WTC11 (cell line): ENCODE results near the gene EMP1.

Experiments used
- ATF3 ChIP-seq: sonication (generic); formaldehyde crosslinking; conservative IDR thresholded peaks from 2 replicates; pipeline ENCODE4 v1.8.1; 2022; ENCODE audit warnings: mild to moderate bottlenecking, missing genetic modification reagents
- IRF2 ChIP-seq: sonication (generic); formaldehyde crosslinking; IDR thresholded peaks from 2 replicates; pipeline ENCODE4 v1.8.0; 2022; ENCODE audit warnings: low read depth, missing genetic modification reagents, borderline replicate concordance
- NR1H2 ChIP-seq: sonication (generic); formaldehyde crosslinking; IDR thresholded peaks from 2 replicates; pipeline ENCODE4 v1.9.0; 2021; ENCODE audit warnings: mild to moderate bottlenecking, moderate library complexity, missing genetic modification reagents
- PREB ChIP-seq: sonication (generic); formaldehyde crosslinking; IDR thresholded peaks from 2 replicates; pipeline ENCODE4 v1.8.1; 2022; ENCODE audit warnings: mild to moderate bottlenecking, missing genetic modification reagents, moderate library complexity, borderline replicate concordance
- SMAD3 ChIP-seq: sonication (generic); formaldehyde crosslinking; IDR thresholded peaks from 2 replicates; pipeline ENCODE4 v1.8.0; 2022; ENCODE audit warnings: missing genetic modification reagents, mild to moderate bottlenecking, borderline replicate concordance
- USF1 ChIP-seq: sonication (generic); formaldehyde crosslinking; IDR thresholded peaks from 2 replicates; pipeline ENCODE4 v1.8.0; 2022; ENCODE audit warnings: mild to moderate bottlenecking, missing genetic modification reagents
- ZNF263 ChIP-seq: sonication (generic); formaldehyde crosslinking; IDR thresholded peaks from 2 replicates; pipeline ENCODE4 v1.8.1; 2022; ENCODE audit warnings: low read depth, mild to moderate bottlenecking, moderate library complexity, missing genetic modification reagents
- TF ChIP-seq, protein P1 (sequence below): fragments of 200-600 bp; IDR thresholded peaks from 2 replicates; pipeline ENCODE4 v1.8.0; 2022; ENCODE audit warnings: antibody characterized with exemption
- TF ChIP-seq, protein P2 (sequence below): sonication (generic); formaldehyde crosslinking; IDR thresholded peaks from 2 replicates; pipeline ENCODE4 v1.8.0; 2023; ENCODE audit warnings: mild to moderate bottlenecking, missing genetic modification reagents
- TF ChIP-seq, protein P3 (sequence below): sonication (generic); formaldehyde crosslinking; IDR thresholded peaks from 2 replicates; pipeline ENCODE4 v1.8.1; 2022; ENCODE audit warnings: low read depth, missing genetic modification reagents, borderline replicate concordance

DNA sequence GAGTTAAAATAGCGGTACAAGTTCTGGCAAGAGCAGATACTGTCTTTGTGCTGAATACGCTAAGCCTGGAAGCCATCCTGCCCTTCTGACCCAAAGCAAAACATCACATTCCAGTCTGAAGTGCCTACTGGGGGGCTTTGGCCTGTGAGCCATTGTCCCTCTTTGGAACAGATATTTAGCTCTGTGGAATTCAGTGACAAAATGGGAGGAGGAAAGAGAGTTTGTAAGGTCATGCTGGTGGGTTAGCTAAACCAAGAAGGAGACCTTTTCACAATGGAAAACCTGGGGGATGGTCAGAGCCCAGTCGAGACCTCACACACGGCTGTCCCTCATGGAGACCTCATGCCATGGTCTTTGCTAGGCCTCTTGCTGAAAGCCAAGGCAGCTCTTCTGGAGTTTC, 18.5 kb downstream of the EMP1 start:
- TF ChIP-seq PREB (no peak), SMAD3 (CRISPR knock-in tag) (no peak), NR1H2 (CRISPR knock-in tag) (no peak), ATF3 (CRISPR knock-in tag) (no peak), IRF2 (no peak), USF1 (no peak), ZNF263 (CRISPR knock-in tag) (no peak)
- TF ChIP-seq, protein P1, sequence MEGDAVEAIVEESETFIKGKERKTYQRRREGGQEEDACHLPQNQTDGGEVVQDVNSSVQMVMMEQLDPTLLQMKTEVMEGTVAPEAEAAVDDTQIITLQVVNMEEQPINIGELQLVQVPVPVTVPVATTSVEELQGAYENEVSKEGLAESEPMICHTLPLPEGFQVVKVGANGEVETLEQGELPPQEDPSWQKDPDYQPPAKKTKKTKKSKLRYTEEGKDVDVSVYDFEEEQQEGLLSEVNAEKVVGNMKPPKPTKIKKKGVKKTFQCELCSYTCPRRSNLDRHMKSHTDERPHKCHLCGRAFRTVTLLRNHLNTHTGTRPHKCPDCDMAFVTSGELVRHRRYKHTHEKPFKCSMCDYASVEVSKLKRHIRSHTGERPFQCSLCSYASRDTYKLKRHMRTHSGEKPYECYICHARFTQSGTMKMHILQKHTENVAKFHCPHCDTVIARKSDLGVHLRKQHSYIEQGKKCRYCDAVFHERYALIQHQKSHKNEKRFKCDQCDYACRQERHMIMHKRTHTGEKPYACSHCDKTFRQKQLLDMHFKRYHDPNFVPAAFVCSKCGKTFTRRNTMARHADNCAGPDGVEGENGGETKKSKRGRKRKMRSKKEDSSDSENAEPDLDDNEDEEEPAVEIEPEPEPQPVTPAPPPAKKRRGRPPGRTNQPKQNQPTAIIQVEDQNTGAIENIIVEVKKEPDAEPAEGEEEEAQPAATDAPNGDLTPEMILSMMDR, result no peak
- TF ChIP-seq, protein P2, sequence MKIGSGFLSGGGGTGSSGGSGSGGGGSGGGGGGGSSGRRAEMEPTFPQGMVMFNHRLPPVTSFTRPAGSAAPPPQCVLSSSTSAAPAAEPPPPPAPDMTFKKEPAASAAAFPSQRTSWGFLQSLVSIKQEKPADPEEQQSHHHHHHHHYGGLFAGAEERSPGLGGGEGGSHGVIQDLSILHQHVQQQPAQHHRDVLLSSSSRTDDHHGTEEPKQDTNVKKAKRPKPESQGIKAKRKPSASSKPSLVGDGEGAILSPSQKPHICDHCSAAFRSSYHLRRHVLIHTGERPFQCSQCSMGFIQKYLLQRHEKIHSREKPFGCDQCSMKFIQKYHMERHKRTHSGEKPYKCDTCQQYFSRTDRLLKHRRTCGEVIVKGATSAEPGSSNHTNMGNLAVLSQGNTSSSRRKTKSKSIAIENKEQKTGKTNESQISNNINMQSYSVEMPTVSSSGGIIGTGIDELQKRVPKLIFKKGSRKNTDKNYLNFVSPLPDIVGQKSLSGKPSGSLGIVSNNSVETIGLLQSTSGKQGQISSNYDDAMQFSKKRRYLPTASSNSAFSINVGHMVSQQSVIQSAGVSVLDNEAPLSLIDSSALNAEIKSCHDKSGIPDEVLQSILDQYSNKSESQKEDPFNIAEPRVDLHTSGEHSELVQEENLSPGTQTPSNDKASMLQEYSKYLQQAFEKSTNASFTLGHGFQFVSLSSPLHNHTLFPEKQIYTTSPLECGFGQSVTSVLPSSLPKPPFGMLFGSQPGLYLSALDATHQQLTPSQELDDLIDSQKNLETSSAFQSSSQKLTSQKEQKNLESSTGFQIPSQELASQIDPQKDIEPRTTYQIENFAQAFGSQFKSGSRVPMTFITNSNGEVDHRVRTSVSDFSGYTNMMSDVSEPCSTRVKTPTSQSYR (CRISPR knock-in tag), result no peak
- TF ChIP-seq, protein P3, sequence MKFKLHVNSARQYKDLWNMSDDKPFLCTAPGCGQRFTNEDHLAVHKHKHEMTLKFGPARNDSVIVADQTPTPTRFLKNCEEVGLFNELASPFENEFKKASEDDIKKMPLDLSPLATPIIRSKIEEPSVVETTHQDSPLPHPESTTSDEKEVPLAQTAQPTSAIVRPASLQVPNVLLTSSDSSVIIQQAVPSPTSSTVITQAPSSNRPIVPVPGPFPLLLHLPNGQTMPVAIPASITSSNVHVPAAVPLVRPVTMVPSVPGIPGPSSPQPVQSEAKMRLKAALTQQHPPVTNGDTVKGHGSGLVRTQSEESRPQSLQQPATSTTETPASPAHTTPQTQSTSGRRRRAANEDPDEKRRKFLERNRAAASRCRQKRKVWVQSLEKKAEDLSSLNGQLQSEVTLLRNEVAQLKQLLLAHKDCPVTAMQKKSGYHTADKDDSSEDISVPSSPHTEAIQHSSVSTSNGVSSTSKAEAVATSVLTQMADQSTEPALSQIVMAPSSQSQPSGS (CRISPR knock-in tag), result no peak
